Activated CD8-positive, alpha-beta T cell treated with anti-CD3 and anti-CD28 coated beads, Interleukin-2, amount 10 ng/mL, durations not matched to agents 7 days and 5 days (primary cell): Measurements from ENCODE around the gene FUT2. TPM values are rescaled to one million over a fixed set of nuclear protein-coding genes. Genes with fewer than 3 reads are reported as not detected.

ENCODE experiments used
- ATAC-seq: fragments of 150-1000 bp; cut with Tn5 transposase; one replicate; pipeline ENCODE4 v1.10.0; 2021; ENCODE audit warnings: moderate library complexity
- CTCF ChIA-PET: fragments of 350-600 bp; sonication (Branson Sonifier 250); formaldehyde crosslinking; loops from one replicate; lab custom pipeline; 2021; ENCODE audit warnings: antibody characterized with exemption; lab: Charles Lee
- POLR2A ChIA-PET: fragments of 350-600 bp; sonication (Branson Sonifier 250); formaldehyde crosslinking; loops from one replicate; lab custom pipeline; 2021; ENCODE audit warnings: antibody characterized with exemption; lab: Charles Lee
- DNase-seq: peaks from one replicate; pipeline ENCODE4 v3.0.0-alpha.2; 2020
- H3K27ac Mint-ChIP-seq: one replicate; pipeline ENCODE4 v1.8.0; 2021; ENCODE audit warnings: mild to moderate bottlenecking, mixed read lengths
- H3K27me3 Mint-ChIP-seq: one replicate; pipeline ENCODE4 v1.8.0; 2021; ENCODE audit warnings: low read depth, mixed read lengths
- H3K36me3 Mint-ChIP-seq: one replicate; pipeline ENCODE4 v1.8.0; 2021; ENCODE audit warnings: low read depth, mixed read lengths
- H3K4me1 Mint-ChIP-seq: one replicate; pipeline ENCODE4 v1.8.0; 2021; ENCODE audit warnings: low read depth, mixed read lengths
- H3K4me3 Mint-ChIP-seq: one replicate; pipeline ENCODE4 v1.8.0; 2021; ENCODE audit warnings: mild to moderate bottlenecking, mixed read lengths
- H3K9me3 Mint-ChIP-seq: one replicate; pipeline ENCODE4 v1.8.0; 2022; ENCODE audit warnings: mixed read lengths; ENCODE audit not compliant: insufficient read depth
- total RNA-seq, 2 experiments: library from RNA; stranded (reverse); gene quantifications; one replicate each; pipeline ENCODE4 v1.2.3, GENCODE V29; 2021

The FUT2 gene
- total RNA-seq, 2 experiments from 2014 or later, result not detected

GRCh38 chr19:48659768-48660167 lies 36.0 kb upstream of the FUT2 start:
- DNase-seq (no peak), ATAC-seq (no peak)
- H3K4me3 Mint-ChIP-seq, result no peak overlapping the region
- ChIA-PET POLR2A (interaction anchor here (0.9 kb wide), 1 partner anchor 9 kb away, joined by 3 read pairs; no protein-coding TSS in a partner anchor), CTCF (interaction anchor here (0.9 to 1.6 kb wide), 2 partner anchors 14 kb away, joined by 3 to 6 read pairs; partner anchors contain the start of gene CA11)
- no peaks in the 10 kb centered on the region for H3K36me3 Mint-ChIP-seq
- H3K27me3 Mint-ChIP-seq, result peaks cover 11% of the 10 kb centered on the region
- H3K27ac Mint-ChIP-seq, result no peak overlapping the region
- H3K4me1 Mint-ChIP-seq, result peaks cover 10% of the 10 kb centered on the region
- no peaks in the 10 kb centered on the region for H3K9me3 Mint-ChIP-seq

- POLR2A ChIA-PET, result no interaction called here
These were observed 34.7 kb upstream of the FUT2 start for GRCh38 chr19:48660852-48661710.

GRCh38 chr19:48661711-48662090 lies 34.1 kb upstream of the FUT2 start:
- POLR2A ChIA-PET, result no interaction called here
- DNase-seq (no peak), ATAC-seq (no peak)
- CTCF ChIA-PET, result interaction anchor here (1.3 kb wide), 1 partner anchor 13 kb away, joined by 4 read pairs; no protein-coding TSS in a partner anchor
- Mint-ChIP-seq H3K4me3 (no peak overlapping the region), H3K4me1 (peaks cover 10% of the 10 kb centered on the region), H3K9me3 (no peaks in the 10 kb centered on the region), H3K36me3 (no peaks in the 10 kb centered on the region), H3K27ac (no peak overlapping the region), H3K27me3 (peaks cover 10% of the 10 kb centered on the region)

More at GRCh38 chr19:48660852-48661710, 34.7 kb upstream of the FUT2 start:
- peak overlapping the region; percentile 44 for H3K4me3 Mint-ChIP-seq
- H3K4me1 Mint-ChIP-seq, result peaks cover 10% of the 10 kb centered on the region
- no peaks in the 10 kb centered on the region for H3K9me3 Mint-ChIP-seq
- CTCF ChIA-PET, result interaction anchor here (1.3 kb wide), 1 partner anchor 13 kb away, joined by 4 read pairs; no protein-coding TSS in a partner anchor
- H3K36me3 Mint-ChIP-seq, result no peaks in the 10 kb centered on the region
- DNase-seq (peak; percentile 90), ATAC-seq (peak; percentile 95)
- peaks cover 11% of the 10 kb centered on the region for H3K27me3 Mint-ChIP-seq
- peak overlapping the region; percentile 93 for H3K27ac Mint-ChIP-seq

DNA sequence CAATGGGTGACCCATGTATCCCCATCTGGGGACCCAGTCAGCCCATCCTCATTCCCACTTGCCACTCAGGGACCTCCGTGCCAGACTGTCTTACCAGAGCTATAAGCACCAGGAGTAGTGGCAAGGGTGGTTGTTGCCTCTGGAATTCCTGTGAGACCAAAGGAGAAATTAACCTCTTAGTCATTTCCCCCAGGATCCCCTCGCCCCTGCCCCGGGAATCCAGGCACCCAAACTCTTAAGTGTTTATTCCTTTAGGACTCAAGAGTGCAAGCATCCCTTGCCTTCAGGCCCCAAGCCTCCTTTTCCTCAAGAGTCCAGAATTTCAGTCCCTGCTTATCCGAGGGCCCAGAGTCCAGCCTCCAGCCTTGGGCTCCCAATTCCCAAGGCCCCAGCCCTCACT lies 32.1 kb upstream of the FUT2 start:
- no peaks in the 10 kb centered on the region for H3K36me3 Mint-ChIP-seq
- DNase-seq (no peak), ATAC-seq (no peak)
- no peaks in the 10 kb centered on the region for H3K9me3 Mint-ChIP-seq
- peaks cover 3% of the 10 kb centered on the region for H3K27me3 Mint-ChIP-seq
- ChIA-PET CTCF (no interaction called here), POLR2A (no interaction called here)
- H3K4me1 Mint-ChIP-seq, result peaks cover 10% of the 10 kb centered on the region
- no peak overlapping the region for H3K4me3 Mint-ChIP-seq
- H3K27ac Mint-ChIP-seq, result no peak overlapping the region

GRCh38 chr19:48664476-48664875 lies 31.3 kb upstream of the FUT2 start:
- ChIA-PET POLR2A (no interaction called here), CTCF (interaction anchor here (0.9 kb wide), 1 partner anchor 13 kb away, joined by 3 read pairs; no protein-coding TSS in a partner anchor)
- peaks cover 8% of the 10 kb centered on the region for H3K4me1 Mint-ChIP-seq
- ATAC-seq (no peak), DNase-seq (no peak)
- no peaks in the 10 kb centered on the region for H3K27me3 Mint-ChIP-seq
- H3K36me3 Mint-ChIP-seq, result no peaks in the 10 kb centered on the region
- no peaks in the 10 kb centered on the region for H3K9me3 Mint-ChIP-seq
- H3K27ac Mint-ChIP-seq, result no peak overlapping the region
- H3K4me3 Mint-ChIP-seq, result no peak overlapping the region

GRCh38 chr19:48665786-48666185 lies 30.0 kb upstream of the FUT2 start:
- Mint-ChIP-seq H3K4me1 (peaks cover 6% of the 10 kb centered on the region), H3K4me3 (no peak overlapping the region), H3K27ac (no peak overlapping the region), H3K9me3 (no peaks in the 10 kb centered on the region), H3K27me3 (peaks cover 2% of the 10 kb centered on the region), H3K36me3 (no peaks in the 10 kb centered on the region)
- ChIA-PET POLR2A (no interaction called here), CTCF (interaction anchor here (1.0 kb wide), 1 partner anchor 12 kb away, joined by 3 read pairs; no protein-coding TSS in a partner anchor)
- ATAC-seq, result no peak
- no peak for DNase-seq

DNA sequence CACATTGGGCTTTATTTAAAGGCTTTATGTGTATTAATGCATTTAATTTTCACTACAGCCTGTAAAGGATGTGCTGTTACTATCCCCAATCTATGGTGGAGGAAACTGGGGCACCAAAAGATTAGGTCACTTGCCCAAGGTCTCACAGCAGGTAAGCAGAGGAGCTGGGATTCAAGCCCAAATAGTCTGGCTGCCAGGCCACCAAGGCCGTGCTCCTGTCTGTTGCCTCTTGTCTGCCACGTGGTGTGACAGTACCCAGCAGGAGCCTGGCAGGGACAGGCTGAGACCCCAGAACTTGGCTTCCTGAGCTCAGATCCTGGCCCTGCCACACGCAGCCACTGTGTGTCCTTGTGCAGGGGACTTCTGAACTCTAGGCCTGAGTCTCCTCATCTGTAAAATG lies 27.4 kb upstream of the FUT2 start:
- ChIA-PET CTCF (no interaction called here), POLR2A (no interaction called here)
- ATAC-seq (no peak), DNase-seq (no peak)
- no peaks in the 10 kb centered on the region for H3K9me3 Mint-ChIP-seq
- no peaks in the 10 kb centered on the region for H3K36me3 Mint-ChIP-seq
- no peak overlapping the region for H3K4me3 Mint-ChIP-seq
- no peak overlapping the region for H3K27ac Mint-ChIP-seq
- peaks cover 2% of the 10 kb centered on the region for H3K27me3 Mint-ChIP-seq
- H3K4me1 Mint-ChIP-seq, result no peaks in the 10 kb centered on the region

GRCh38 chr19:48668761-48669160 lies 27.0 kb upstream of the FUT2 start:
- CTCF ChIA-PET, result no interaction called here
- DNase-seq, result no peak
- H3K4me3 Mint-ChIP-seq, result no peak overlapping the region
- peaks cover 2% of the 10 kb centered on the region for H3K27me3 Mint-ChIP-seq
- no peak overlapping the region for H3K27ac Mint-ChIP-seq
- no peak for ATAC-seq
- H3K4me1 Mint-ChIP-seq, result no peaks in the 10 kb centered on the region
- no peaks in the 10 kb centered on the region for H3K9me3 Mint-ChIP-seq
- POLR2A ChIA-PET, result no interaction called here
- no peaks in the 10 kb centered on the region for H3K36me3 Mint-ChIP-seq

DNA sequence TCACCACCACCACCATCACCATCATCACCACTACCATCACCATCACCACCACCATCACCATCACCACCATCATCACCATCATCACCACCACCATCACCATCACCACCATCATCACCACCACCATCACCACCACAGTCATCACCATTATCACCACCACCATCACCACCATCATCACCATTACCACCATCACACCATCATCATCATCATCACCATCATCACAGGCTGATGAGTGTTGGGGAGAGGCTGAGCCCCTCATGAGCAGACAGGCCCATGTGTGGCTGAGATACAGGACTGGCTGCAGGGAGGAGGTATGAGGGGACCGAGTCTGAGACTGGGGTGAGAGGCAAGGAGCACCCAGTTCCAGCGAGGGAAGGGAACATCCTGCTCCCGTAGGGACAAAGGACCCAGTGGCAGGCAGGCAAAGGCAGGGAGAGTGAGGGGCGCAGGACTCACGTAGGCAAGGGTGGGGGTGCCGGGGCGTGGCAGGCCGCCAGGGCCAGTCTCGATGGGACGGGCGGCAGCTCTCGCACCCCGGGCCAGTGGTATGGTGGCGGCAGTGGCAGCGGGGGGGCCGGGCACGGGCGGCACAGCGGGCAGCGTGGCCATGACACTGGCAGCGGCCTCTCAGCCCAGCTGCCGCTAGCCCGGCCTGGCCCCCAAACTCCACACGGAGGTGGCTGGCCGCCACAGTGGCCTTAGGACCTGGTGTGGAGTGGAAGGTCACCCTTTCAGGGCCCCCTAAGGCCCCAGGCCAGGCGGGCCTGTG lies 25.7 kb upstream of the FUT2 start:
- DNase-seq, result no peak
- ATAC-seq, result no peak
- Mint-ChIP-seq H3K27ac (peak overlapping the region; percentile 83), H3K9me3 (no peaks in the 10 kb centered on the region), H3K36me3 (no peaks in the 10 kb centered on the region), H3K4me1 (peaks cover 1% of the 10 kb centered on the region), H3K4me3 (no peak overlapping the region), H3K27me3 (peaks cover 2% of the 10 kb centered on the region)
- POLR2A ChIA-PET, result no interaction called here
- CTCF ChIA-PET, result no interaction called here

- CTCF ChIA-PET, result no interaction called here
- no peak for ATAC-seq
- H3K4me1 Mint-ChIP-seq, result peaks cover 6% of the 10 kb centered on the region
- H3K9me3 Mint-ChIP-seq, result no peaks in the 10 kb centered on the region
- no peaks in the 10 kb centered on the region for H3K36me3 Mint-ChIP-seq
- POLR2A ChIA-PET, result no interaction called here
- no peak overlapping the region for H3K27ac Mint-ChIP-seq
- no peak for DNase-seq
- no peak overlapping the region for H3K4me3 Mint-ChIP-seq
- peaks cover 2% of the 10 kb centered on the region for H3K27me3 Mint-ChIP-seq
These were observed 24.9 kb upstream of the FUT2 start for GRCh38 chr19:48670699-48671445.

DNA sequence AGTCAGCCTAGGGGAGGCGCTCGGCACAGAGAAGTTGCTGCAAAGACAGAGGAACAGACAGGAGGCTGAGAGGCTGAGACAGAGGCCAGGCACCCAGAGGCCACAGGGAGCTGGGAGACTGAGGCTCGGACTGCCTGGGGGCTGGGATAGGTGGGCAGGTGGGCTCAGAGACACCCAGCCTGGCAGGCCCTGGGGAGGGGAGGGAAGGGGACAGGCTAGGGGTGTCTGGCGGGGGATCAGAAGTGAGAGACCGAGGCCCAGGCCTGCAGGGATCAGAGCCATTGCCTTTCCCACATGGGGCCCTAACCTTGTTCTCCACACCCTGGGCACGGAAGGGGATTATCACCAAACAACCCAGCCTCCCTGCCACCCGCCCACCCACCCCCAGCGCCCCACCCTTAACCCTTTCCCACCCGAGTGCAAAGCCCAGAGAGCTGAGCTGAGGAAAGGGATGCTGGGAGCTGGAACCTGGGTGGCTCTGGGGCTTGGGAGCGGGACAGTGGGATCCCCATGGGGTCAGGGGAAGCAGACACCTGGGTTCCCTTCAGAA lies 24.2 kb upstream of the FUT2 start:
- H3K4me1 Mint-ChIP-seq, result peaks cover 6% of the 10 kb centered on the region
- DNase-seq, result no peak
- no peak overlapping the region for H3K4me3 Mint-ChIP-seq
- H3K36me3 Mint-ChIP-seq, result no peaks in the 10 kb centered on the region
- POLR2A ChIA-PET, result no interaction called here
- H3K27me3 Mint-ChIP-seq, result peaks cover 2% of the 10 kb centered on the region
- CTCF ChIA-PET, result no interaction called here
- no peak for ATAC-seq
- no peaks in the 10 kb centered on the region for H3K9me3 Mint-ChIP-seq
- no peak overlapping the region for H3K27ac Mint-ChIP-seq
